ENCODE measurements around the gene CLDN7. TPM values are rescaled to one million over a fixed set of nuclear protein-coding genes. Genes with fewer than 3 reads are reported as not detected.
A peak's percentile ranks its signal among the peaks of the same experiment; 100 is the strongest.

Gene CLDN7
- total RNA-seq, 1 donor from 2014 or later: 10.5 TPM

- Histone ChIP-seq H3K27ac (ENCODE audit: low read depth, low read length) (no peak overlapping the region), H3K4me3 (ENCODE audit: insufficient read depth, low read depth, low read length) (no peak overlapping the region), H4K20me1 (ENCODE audit: insufficient read depth, low read length) (peaks cover 12% of the 10 kb centered on the region), H3K4me2 (ENCODE audit: low read length) (no peak overlapping the region), H3K9ac (ENCODE audit: low read length) (no peak overlapping the region), H3K27me3 (ENCODE audit: insufficient read depth, low read length) (no peaks in the 10 kb centered on the region), H3K9me3 (ENCODE audit: insufficient read depth, low read depth, low read length) (no peaks in the 10 kb centered on the region), H3K36me3 (ENCODE audit: insufficient read depth, low read length) (peaks cover 2% of the 10 kb centered on the region), H3K4me1 (ENCODE audit: insufficient read depth, low read length) (peaks cover 9% of the 10 kb centered on the region), H2AFZ (ENCODE audit: low read depth, low read length) (no peak overlapping the region), H3K79me2 (ENCODE audit: insufficient read depth, low read length) (peaks cover 18% of the 10 kb centered on the region)
- peaks cover 4% of the 10 kb centered on the region for H3K36me3 Mint-ChIP-seq (ENCODE audit: low read depth, unreplicated experiment)
- no peak for TF ChIP-seq EZH2 (IDR thresholded peaks at IDR 0.05; ENCODE audit: insufficient read depth, low read length)
- TF ChIP-seq, protein P1, sequence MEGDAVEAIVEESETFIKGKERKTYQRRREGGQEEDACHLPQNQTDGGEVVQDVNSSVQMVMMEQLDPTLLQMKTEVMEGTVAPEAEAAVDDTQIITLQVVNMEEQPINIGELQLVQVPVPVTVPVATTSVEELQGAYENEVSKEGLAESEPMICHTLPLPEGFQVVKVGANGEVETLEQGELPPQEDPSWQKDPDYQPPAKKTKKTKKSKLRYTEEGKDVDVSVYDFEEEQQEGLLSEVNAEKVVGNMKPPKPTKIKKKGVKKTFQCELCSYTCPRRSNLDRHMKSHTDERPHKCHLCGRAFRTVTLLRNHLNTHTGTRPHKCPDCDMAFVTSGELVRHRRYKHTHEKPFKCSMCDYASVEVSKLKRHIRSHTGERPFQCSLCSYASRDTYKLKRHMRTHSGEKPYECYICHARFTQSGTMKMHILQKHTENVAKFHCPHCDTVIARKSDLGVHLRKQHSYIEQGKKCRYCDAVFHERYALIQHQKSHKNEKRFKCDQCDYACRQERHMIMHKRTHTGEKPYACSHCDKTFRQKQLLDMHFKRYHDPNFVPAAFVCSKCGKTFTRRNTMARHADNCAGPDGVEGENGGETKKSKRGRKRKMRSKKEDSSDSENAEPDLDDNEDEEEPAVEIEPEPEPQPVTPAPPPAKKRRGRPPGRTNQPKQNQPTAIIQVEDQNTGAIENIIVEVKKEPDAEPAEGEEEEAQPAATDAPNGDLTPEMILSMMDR (IDR thresholded peaks at IDR 0.05; ENCODE audit: insufficient read depth, low read depth, low read length): no peak
- no peak for FAIRE-seq
- no peak for DNase-seq (ENCODE audit: low read depth)
- no peak overlapping the region for H3K27ac Mint-ChIP-seq (ENCODE audit: unreplicated experiment)
- H3K4me3 Mint-ChIP-seq (ENCODE audit: unreplicated experiment): peak overlapping the region; percentile 62
- peaks cover 9% of the 10 kb centered on the region for H3K27me3 Mint-ChIP-seq (ENCODE audit: low read depth, unreplicated experiment)
- peaks cover under 1% of the 10 kb centered on the region for H3K4me1 Mint-ChIP-seq (ENCODE audit: low read depth, unreplicated experiment)
- H3K9me3 Mint-ChIP-seq (ENCODE audit: unreplicated experiment): no peaks in the 10 kb centered on the region
Observed at GRCh38 chr17:7304179-7304578, 41.9 kb upstream of the CLDN7 start.

DNA sequence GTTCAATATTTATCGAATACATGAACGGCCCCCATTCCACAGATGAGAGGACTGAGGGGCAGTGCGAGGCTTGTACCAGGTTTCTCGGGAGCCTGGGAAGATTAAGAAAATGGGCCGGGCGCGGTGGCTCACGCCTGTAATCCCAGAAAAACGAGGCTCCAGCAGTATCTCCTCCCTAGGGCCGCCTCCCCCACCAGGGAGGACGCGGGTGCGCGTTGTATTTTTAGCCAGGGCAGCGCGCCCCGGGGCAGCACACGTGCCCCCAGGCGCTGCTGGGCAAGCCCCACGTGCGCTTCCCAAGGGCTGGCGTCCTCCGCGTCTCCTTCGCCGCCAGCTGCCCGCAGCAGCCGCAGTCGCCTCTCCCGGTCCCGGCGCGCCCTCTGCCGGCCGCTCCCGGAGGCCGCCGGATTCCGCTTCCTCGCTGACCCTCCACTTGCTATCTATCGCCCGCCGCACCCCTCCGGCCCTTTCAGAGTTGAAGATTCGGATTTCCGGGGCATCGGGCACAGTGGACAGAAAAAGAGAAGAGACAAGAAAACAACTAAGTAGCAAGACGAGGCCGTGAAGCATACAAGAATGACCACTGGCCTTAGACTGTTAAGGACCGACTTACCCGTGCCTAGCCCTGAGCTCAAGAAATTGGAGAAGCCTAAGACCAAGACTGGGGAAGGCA is 34.0 kb upstream of the CLDN7 start:
- Histone ChIP-seq H4K20me1 (ENCODE audit: insufficient read depth, low read length) (no peaks in the 10 kb centered on the region), H2AFZ (ENCODE audit: low read depth, low read length) (peak overlapping the region; percentile 67), H3K4me3 (ENCODE audit: insufficient read depth, low read depth, low read length) (no peak overlapping the region), H3K27ac (ENCODE audit: low read depth, low read length) (no peak overlapping the region), H3K79me2 (ENCODE audit: insufficient read depth, low read length) (no peaks in the 10 kb centered on the region), H3K4me1 (ENCODE audit: insufficient read depth, low read length) (peaks cover 8% of the 10 kb centered on the region), H3K27me3 (ENCODE audit: insufficient read depth, low read length) (peaks cover 30% of the 10 kb centered on the region), H3K36me3 (ENCODE audit: insufficient read depth, low read length) (no peaks in the 10 kb centered on the region), H3K9me3 (ENCODE audit: insufficient read depth, low read depth, low read length) (no peaks in the 10 kb centered on the region), H3K9ac (ENCODE audit: low read length) (no peak overlapping the region), H3K4me2 (ENCODE audit: low read length) (peak overlapping the region; percentile 78)
- Mint-ChIP-seq H3K27me3 (ENCODE audit: low read depth, unreplicated experiment) (peaks cover 49% of the 10 kb centered on the region), H3K4me3 (ENCODE audit: unreplicated experiment) (no peak overlapping the region), H3K4me1 (ENCODE audit: low read depth, unreplicated experiment) (peaks cover 2% of the 10 kb centered on the region), H3K36me3 (ENCODE audit: low read depth, unreplicated experiment) (no peaks in the 10 kb centered on the region), H3K9me3 (ENCODE audit: unreplicated experiment) (no peaks in the 10 kb centered on the region), H3K27ac (ENCODE audit: unreplicated experiment) (no peak overlapping the region)
- peak; percentile 44 for DNase-seq (ENCODE audit: low read depth)
- FAIRE-seq: no peak
- TF ChIP-seq, protein P1 (IDR thresholded peaks at IDR 0.05; ENCODE audit: insufficient read depth, low read depth, low read length): peak; percentile 53
- TF ChIP-seq EZH2 (IDR thresholded peaks at IDR 0.05; ENCODE audit: insufficient read depth, low read length): no peak
